ENCODE data around the gene PIK3CG.

- TF ChIP-seq CTCF (IDR thresholded peaks at IDR 0.05; ENCODE audit: low read depth, low read length) (no peak), EZH2phosphoT487 (IDR thresholded peaks at IDR 0.05; ENCODE audit: low read depth) (no peak)
Measured at GRCh38 chr7:106874076-106874475, 9.0 kb downstream of the PIK3CG start.
